ENCODE measurements around the gene RAD51B.

DNA sequence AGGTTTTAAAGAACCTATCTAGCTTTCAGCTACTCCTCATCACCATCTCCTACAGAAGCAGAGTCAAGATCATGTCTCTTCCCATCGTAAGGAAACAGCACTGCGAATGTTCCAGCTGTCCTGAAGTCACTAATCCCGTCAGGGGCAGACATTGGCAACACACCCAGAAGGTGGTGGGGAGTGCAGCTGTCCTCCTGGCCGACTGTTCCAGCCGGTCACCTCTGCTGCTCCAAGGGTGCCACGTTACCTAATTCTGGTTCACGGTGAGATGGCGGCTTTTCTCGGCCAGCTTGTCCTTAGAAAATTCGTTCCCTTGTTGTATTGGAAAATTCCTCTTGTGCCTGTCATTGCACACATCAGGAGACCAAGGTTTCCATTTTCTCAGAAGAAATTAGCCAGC, 777.1 kb downstream of the RAD51B start:
- TF ChIP-seq CTCF (IDR thresholded peaks at IDR 0.05) (no peak), POLR2A (IDR thresholded peaks at IDR 0.05) (no peak)
